Measurements from ENCODE around the gene OPTC. TPM values are rescaled to one million over a fixed set of nuclear protein-coding genes. Genes with fewer than 3 reads are reported as not detected.
A peak's percentile ranks its signal among the peaks of the same experiment; 100 is the strongest.
"Not testable (repeated sequence)": the region's sequence is repeated elsewhere in the genome, so short reads cannot be mapped to it uniquely, and the experiment has no call there.

The OPTC gene, protein sequence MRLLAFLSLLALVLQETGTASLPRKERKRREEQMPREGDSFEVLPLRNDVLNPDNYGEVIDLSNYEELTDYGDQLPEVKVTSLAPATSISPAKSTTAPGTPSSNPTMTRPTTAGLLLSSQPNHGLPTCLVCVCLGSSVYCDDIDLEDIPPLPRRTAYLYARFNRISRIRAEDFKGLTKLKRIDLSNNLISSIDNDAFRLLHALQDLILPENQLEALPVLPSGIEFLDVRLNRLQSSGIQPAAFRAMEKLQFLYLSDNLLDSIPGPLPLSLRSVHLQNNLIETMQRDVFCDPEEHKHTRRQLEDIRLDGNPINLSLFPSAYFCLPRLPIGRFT
- not detected in 2 replicates for total RNA-seq (2014; rRNA removed; shearing (Covaris generic))

DNA sequence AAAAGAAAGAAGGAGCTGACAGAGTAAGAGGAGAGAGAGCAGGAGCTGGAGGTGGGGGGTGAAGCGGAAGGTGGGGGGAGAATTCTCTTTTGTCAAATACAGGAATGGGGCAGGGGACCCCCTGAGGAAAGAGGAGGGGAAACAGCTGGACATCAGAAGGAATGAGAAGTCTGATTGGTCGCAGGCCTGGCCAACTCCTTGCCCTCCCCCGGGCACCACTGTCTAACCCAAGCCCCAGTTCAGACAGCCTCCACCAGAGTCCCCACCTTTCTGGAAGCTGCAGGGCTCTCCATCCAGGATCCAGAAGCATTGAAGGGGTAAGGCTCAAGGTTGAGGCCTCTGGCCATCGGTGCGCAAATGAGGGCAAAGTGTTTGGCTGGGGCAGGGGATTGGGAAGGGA lies at the start of gene OPTC:
TSS of gene OPTC (plus strand) at position 253 of the 400 bp plus-strand sequence. CDS start 1,853 bp downstream, outside the sequence.
- DNase-seq (ENCODE audit: low spot score) = no peak

GRCh38 chr1:203444171-203444576 lies 49.8 kb upstream of the OPTC start:
- DNase-seq (ENCODE audit: low spot score) = no peak
- in situ Hi-C loops (cut with HindIII; ENCODE audit: low sequenced_read_pairs) = no loop called here

More for the DNA sequence above, at the start of gene OPTC:
- in situ Hi-C loops (cut with HindIII; ENCODE audit: low sequenced_read_pairs) = no loop called here

DNA sequence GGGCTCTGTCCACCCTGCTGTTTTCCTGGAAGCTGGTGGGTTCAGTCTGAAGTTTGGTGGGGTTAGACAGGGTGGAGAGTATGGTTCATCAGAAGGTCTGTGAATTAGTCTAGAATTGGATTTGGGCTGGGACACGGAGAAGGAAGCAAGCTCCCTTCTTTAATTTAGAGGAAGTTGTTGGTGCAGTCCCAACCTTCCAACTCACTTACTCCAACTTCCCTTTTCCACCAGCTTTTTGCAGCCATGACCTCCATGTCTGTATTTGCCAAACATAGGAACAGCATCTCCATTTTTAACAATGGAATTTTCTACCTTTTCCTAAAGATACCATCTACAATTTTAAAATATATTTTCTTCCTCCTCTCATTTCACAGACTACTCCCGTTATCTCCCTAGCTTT lies 46.8 kb upstream of the OPTC start:
- no peak for DNase-seq (ENCODE audit: low spot score)
- in situ Hi-C loops (cut with HindIII; ENCODE audit: low sequenced_read_pairs) = no loop called here

GRCh38 chr1:203447598-203447997 lies 46.4 kb upstream of the OPTC start:
- DNase-seq (ENCODE audit: low spot score); in situ Hi-C loops (cut with HindIII; ENCODE audit: low sequenced_read_pairs): not testable (repeated sequence)

DNA sequence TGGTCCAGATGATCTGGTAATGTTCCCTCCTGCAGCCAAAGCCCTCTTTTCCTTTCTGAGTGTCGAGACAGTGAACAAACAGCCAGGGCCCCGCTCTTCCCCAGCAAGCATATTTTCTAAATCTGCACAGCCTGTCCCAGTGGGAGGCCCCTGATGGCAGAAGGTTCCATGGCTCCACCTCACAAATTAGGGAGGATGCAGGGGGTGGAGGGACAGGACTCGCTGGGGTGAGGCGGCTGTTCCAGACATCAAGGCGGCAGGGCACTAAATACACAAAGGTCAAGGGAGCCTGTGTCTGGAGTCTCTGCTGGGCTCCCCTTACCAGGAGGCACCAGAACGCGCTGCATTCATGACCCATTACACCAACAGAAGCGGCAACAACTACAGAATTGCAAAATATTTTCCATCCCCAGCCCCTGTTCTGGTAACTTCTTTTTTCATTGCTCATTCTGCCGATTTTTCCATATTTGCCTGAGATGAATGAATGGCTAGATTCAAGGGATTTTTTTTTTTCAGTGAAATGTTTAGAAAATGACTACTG lies 45.4 kb upstream of the OPTC start:
- in situ Hi-C loops (cut with HindIII; ENCODE audit: low sequenced_read_pairs) = no loop called here

GRCh38 chr1:203450001-203450400 lies 44.0 kb upstream of the OPTC start:
- in situ Hi-C loops (cut with HindIII; ENCODE audit: low sequenced_read_pairs) = loop anchor here (25.0 kb wide), 1 partner anchor 88 kb away; the partner anchor contains the start of gene FMOD
- DNase-seq (ENCODE audit: low spot score) = no peak

More for the DNA sequence above, 45.4 kb upstream of the OPTC start:
- DNase-seq (ENCODE audit: low spot score) = peak; percentile 88

DNA sequence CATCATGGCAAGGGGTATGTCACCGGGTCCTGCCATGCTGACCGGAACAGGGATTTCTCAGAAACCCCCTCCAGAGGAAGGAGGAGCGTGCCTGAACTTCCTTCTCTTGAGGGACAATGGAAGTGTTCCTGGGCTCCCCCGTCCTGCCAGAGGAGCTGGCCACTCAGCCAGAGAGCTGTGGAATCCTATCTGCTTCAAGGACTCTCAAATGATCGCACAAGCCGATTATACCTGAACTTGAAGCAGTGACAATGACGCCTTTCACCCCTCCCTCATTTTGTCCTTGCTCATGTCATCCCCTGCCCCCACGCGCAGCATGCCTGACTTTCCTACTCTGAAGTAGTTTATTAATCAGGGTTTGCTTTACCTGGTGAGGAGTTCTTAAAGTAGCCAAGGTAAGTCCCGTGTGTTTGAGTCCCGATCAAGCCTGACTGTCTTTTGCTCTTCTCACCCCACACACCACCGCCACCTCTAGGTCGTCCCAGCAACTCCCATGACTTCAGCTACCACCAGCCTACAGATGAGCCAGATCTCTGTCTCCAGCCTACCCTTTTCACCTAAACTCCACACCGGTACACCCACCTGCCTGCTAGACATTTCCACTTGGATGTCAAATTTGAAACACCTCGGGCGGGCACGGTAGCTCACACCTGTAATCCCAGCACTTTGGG lies 43.3 kb upstream of the OPTC start:
- no peak for DNase-seq (ENCODE audit: low spot score)
- in situ Hi-C loops (cut with HindIII; ENCODE audit: low sequenced_read_pairs) = loop anchor here (25.0 kb wide), 1 partner anchor 88 kb away; the partner anchor contains the start of gene FMOD

GRCh38 chr1:203451836-203452784 lies 41.8 kb upstream of the OPTC start:
- in situ Hi-C loops (cut with HindIII; ENCODE audit: low sequenced_read_pairs) = loop anchor here (25.0 kb wide), 1 partner anchor 90 kb away; the partner anchor contains the start of gene FMOD
- no peak for DNase-seq (ENCODE audit: low spot score)

GRCh38 chr1:203453016-203453415 lies 40.9 kb upstream of the OPTC start:
- in situ Hi-C loops (cut with HindIII; ENCODE audit: low sequenced_read_pairs) = loop anchor here (25.0 kb wide), 1 partner anchor 91 kb away; the partner anchor contains the start of gene FMOD
- no peak for DNase-seq (ENCODE audit: low spot score)

DNA sequence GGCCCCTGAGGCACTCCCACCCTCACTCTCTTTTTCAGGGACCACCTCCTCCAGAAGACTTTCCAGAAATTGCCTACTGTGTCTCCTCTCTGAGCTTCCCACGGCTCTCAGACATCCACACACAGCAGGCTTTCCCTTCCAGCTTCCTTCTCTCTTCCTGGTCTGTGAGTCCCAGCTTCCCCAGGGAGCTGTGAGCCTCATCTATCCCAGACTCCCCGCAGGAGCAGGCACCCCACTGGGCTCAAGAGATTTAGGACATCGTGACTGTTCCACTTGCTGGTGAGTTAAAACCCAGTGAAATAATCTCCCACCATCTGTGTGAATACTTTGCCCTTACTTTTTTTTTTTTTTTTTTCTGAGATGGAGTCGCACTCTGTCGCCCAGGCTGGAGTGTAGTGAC lies 40.3 kb upstream of the OPTC start:
- in situ Hi-C loops (cut with HindIII; ENCODE audit: low sequenced_read_pairs) = loop anchor here (25.0 kb wide), 1 partner anchor 91 kb away; the partner anchor contains the start of gene FMOD
- DNase-seq (ENCODE audit: low spot score) = no peak

GRCh38 chr1:203454986-203455471 lies 38.9 kb upstream of the OPTC start:
- no peak for DNase-seq (ENCODE audit: low spot score)
- in situ Hi-C loops (cut with HindIII; ENCODE audit: low sequenced_read_pairs) = loop anchor here (25.0 kb wide), 1 partner anchor 93 kb away; the partner anchor contains the start of gene FMOD

- in situ Hi-C loops (cut with HindIII; ENCODE audit: low sequenced_read_pairs) = loop anchor here (25.0 kb wide), 1 partner anchor 93 kb away; the partner anchor contains the start of gene FMOD
These were observed 38.2 kb upstream of the OPTC start for GRCh38 chr1:203455706-203456105.

DNA sequence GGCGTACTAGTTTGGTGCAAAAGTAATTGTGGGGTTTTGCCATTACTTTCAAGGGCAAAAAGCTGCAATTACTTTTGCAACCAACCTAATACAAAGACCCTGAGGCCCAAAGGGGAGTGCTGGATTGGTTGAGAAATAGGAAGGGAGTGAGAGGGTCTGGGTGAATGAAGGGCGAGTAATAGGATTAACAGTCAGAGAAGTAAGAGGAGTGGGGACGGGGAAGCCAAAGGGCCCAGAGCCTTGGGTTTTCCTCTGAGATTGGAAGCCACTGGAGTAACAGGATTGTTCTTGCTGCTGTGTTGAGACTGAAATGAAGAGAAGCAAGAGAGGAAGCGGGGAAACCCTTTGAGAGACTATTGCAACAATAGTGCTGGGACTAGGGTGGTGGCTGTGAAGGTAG lies 37.4 kb upstream of the OPTC start:
- in situ Hi-C loops (cut with HindIII; ENCODE audit: low sequenced_read_pairs) = loop anchor here (25.0 kb wide), 1 partner anchor 94 kb away; the partner anchor contains the start of gene FMOD
- no peak for DNase-seq (ENCODE audit: low spot score)

More at GRCh38 chr1:203455706-203456105, 38.2 kb upstream of the OPTC start:
- DNase-seq (ENCODE audit: low spot score) = no peak

DNA sequence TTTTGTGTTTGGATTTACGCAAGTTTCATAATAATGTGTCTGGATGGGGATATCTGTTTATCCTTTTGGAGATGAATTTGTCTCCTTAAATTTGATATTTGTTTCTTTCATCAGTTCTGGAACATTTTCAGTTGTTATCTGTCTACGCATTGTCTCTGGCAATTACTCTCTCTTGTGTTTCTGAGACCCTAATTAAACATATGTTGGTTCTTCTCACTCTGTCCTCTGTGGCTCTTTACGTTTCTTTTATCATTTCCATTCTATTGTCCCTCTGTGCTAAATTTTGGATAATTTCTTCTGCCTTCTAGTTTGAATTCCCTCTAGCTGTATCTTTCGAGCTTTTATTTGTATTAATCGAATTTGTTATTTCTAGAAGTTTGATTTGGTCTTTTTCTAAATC lies 35.9 kb upstream of the OPTC start:
- in situ Hi-C loops (cut with HindIII; ENCODE audit: low sequenced_read_pairs) = loop anchor here (25.0 kb wide), 1 partner anchor 96 kb away; the partner anchor contains the start of gene FMOD
- DNase-seq (ENCODE audit: low spot score) = no peak

DNA sequence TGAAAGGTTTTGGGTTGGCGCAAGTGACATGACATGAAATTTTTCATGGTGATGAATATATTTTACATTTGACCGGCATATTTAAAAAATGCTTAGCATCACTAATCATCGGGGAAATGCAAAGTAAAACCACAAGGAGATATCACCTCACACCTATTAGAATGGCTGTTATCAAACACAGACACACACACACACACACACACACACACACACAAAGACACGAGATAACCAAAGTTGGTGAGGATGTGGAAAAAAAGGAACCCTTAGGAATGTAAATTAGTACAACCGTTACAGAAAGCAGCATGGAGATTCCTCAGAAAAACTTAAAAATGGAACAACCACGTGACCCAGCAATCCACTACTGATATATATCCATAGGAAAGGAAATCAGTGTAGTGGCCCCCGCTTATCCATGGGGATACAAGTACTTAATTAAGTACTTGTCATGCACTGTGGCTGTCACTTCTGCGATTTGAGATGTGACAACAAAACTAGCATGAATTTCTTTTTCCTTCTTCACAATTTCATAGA lies 34.2 kb upstream of the OPTC start:
- in situ Hi-C loops (cut with HindIII; ENCODE audit: low sequenced_read_pairs) = loop anchor here (25.0 kb wide), 1 partner anchor 97 kb away; the partner anchor contains the start of gene FMOD
- no peak for DNase-seq (ENCODE audit: low spot score)

- in situ Hi-C loops (cut with HindIII; ENCODE audit: low sequenced_read_pairs) = loop anchor here (25.0 kb wide), 1 partner anchor 99 kb away; the partner anchor contains the start of gene FMOD
These were observed 32.2 kb upstream of the OPTC start for GRCh38 chr1:203461717-203462116.

DNA sequence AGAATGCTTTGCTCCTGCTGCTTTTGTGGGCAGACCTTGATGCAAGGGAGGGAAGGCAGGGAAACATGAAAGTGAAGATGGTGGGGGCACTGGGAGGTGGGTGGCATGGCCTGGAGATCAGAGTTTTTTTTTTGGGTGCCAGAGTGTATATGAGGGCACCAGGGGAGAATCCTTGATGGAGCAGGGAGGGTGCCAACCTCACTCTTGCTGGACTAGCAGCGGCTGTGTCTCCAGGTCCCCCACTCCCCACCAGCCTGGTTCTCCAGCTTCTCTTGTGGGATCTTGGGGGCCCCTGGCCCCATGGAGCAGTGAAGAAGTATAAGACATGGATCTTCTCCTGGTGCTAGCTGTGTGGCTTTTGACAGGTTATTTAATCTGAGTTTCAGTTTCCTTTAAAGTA lies 31.8 kb upstream of the OPTC start:
- no peak for DNase-seq (ENCODE audit: low spot score)
- in situ Hi-C loops (cut with HindIII; ENCODE audit: low sequenced_read_pairs) = loop anchor here (25.0 kb wide), 1 partner anchor 100 kb away; the partner anchor contains the start of gene FMOD

More at GRCh38 chr1:203461717-203462116, 32.2 kb upstream of the OPTC start:
- DNase-seq (ENCODE audit: low spot score) = no peak

- no peak for DNase-seq (ENCODE audit: low spot score)
- in situ Hi-C loops (cut with HindIII; ENCODE audit: low sequenced_read_pairs) = loop anchor here (25.0 kb wide), 1 partner anchor 101 kb away; the partner anchor contains the start of gene FMOD
These were observed 31.1 kb upstream of the OPTC start for GRCh38 chr1:203462878-203463277.

Measured in G401 (cell line).